IPS-18c (cell line): ENCODE results near the gene SCAF4.
"Not testable (repeated sequence)": the region's sequence is repeated elsewhere in the genome, so short reads cannot be mapped to it uniquely, and the experiment has no call there.

Experiments
- H3K4me3 ChIP-seq: 2 replicates; pipeline ENCODE4 v1.7.0; 2013; ENCODE audit warnings: low read depth, mild to moderate bottlenecking, low read length, moderate library complexity; ENCODE audit not compliant: insufficient read depth
- H3K9me3 ChIP-seq: one replicate; pipeline ENCODE4 v1.6.1; 2013; ENCODE audit warnings: mild to moderate bottlenecking, low read length, moderate library complexity; ENCODE audit not compliant: control insufficient read depth, insufficient read depth

The SCAF4 gene

GRCh38 chr21:31752352-31752751 lies 20.4 kb upstream of the SCAF4 start:
- no peak overlapping the region for H3K4me3 ChIP-seq
- H3K9me3 ChIP-seq, result no peaks in the 10 kb centered on the region

- H3K9me3 ChIP-seq, result no peaks in the 10 kb centered on the region
- H3K4me3 ChIP-seq, result no peak overlapping the region
Observed at GRCh38 chr21:31750843-31751242, 18.9 kb upstream of the SCAF4 start.

GRCh38 chr21:31744182-31744800 lies 12.4 kb upstream of the SCAF4 start:
- no peaks in the 10 kb centered on the region for H3K9me3 ChIP-seq
- H3K4me3 ChIP-seq, result no peak overlapping the region

GRCh38 chr21:31743712-31744111 lies 11.8 kb upstream of the SCAF4 start:
- Histone ChIP-seq H3K9me3 (no peaks in the 10 kb centered on the region), H3K4me3 (no peak overlapping the region)

- Histone ChIP-seq H3K9me3 (no peaks in the 10 kb centered on the region), H3K4me3 (no peak overlapping the region)
Observed at GRCh38 chr21:31741116-31741515, 9.2 kb upstream of the SCAF4 start.

- not testable (repeated sequence) for H3K9me3 ChIP-seq, H3K4me3 ChIP-seq
Observed at GRCh38 chr21:31737586-31738397, 5.9 kb upstream of the SCAF4 start.

GRCh38 chr21:31735511-31735992 lies 3.6 kb upstream of the SCAF4 start:
- H3K9me3 ChIP-seq, result no peaks in the 10 kb centered on the region
- H3K4me3 ChIP-seq, result no peak overlapping the region

- no peak overlapping the region for H3K4me3 ChIP-seq
- no peaks in the 10 kb centered on the region for H3K9me3 ChIP-seq
Observed at GRCh38 chr21:31733551-31734149, 1.7 kb upstream of the SCAF4 start.

- peak overlapping the region; percentile 54 for H3K4me3 ChIP-seq
- no peaks in the 10 kb centered on the region for H3K9me3 ChIP-seq
Observed at GRCh38 chr21:31732597-31733550, 956 bp upstream of the SCAF4 start.

- H3K9me3 ChIP-seq, result no peaks in the 10 kb centered on the region
- peak overlapping the region; percentile 96 for H3K4me3 ChIP-seq
Observed at GRCh38 chr21:31731056-31731856, 662 bp downstream of the SCAF4 start.

- Histone ChIP-seq H3K9me3 (no peaks in the 10 kb centered on the region), H3K4me3 (peak overlapping the region; percentile 96)
Observed at GRCh38 chr21:31730712-31731055, 1.2 kb downstream of the SCAF4 start.

- Histone ChIP-seq H3K9me3 (no peaks in the 10 kb centered on the region), H3K4me3 (peak overlapping the region; percentile 22)
Observed at GRCh38 chr21:31729622-31730343, 2.1 kb downstream of the SCAF4 start.

GRCh38 chr21:31728952-31729351 lies 3.0 kb downstream of the SCAF4 start:
- Histone ChIP-seq H3K9me3 (no peaks in the 10 kb centered on the region), H3K4me3 (no peak overlapping the region)

GRCh38 chr21:31728191-31728590 lies 3.7 kb downstream of the SCAF4 start:
- Histone ChIP-seq H3K9me3 (no peaks in the 10 kb centered on the region), H3K4me3 (no peak overlapping the region)

- Histone ChIP-seq H3K4me3 (no peak overlapping the region), H3K9me3 (no peaks in the 10 kb centered on the region)
Observed at GRCh38 chr21:31727181-31727580, 4.7 kb downstream of the SCAF4 start.

- no peak overlapping the region for H3K4me3 ChIP-seq
- no peaks in the 10 kb centered on the region for H3K9me3 ChIP-seq
Observed at GRCh38 chr21:31726407-31726806, 5.5 kb downstream of the SCAF4 start.
